Dendritic cell treated with granulocyte-macrophage colony-stimulating factor and Interleukin-4, amounts not matched to agents 40 ng/mL and 50 ng/mL, for 4 days (primary cell): ENCODE measurements around the gene ST6GAL2.

Experiments
- H3K27ac Mint-ChIP-seq: one replicate; pipeline ENCODE4 v1.8.0; 2022; ENCODE audit warnings: mild to moderate bottlenecking, mixed read lengths
- H3K27me3 Mint-ChIP-seq: one replicate; pipeline ENCODE4 v1.8.0; 2022; ENCODE audit warnings: mild to moderate bottlenecking, mixed read lengths
- H3K36me3 Mint-ChIP-seq: one replicate; pipeline ENCODE4 v1.8.0; 2022; ENCODE audit warnings: low read depth, mixed read lengths
- H3K4me1 Mint-ChIP-seq: one replicate; pipeline ENCODE4 v1.8.0; 2022; ENCODE audit warnings: low read depth, mixed read lengths
- H3K4me3 Mint-ChIP-seq: one replicate; pipeline ENCODE4 v1.8.0; 2022; ENCODE audit warnings: mild to moderate bottlenecking, moderate library complexity, mixed read lengths
- H3K9me3 Mint-ChIP-seq: one replicate; pipeline ENCODE4 v1.8.0; 2022; ENCODE audit warnings: mixed read lengths
- intact Hi-C: fragments of 100-400 bp; cut with micrococcal nuclease; formaldehyde crosslinking; loops from one replicate; pipeline ENCODE4 v1.15.0; 2022

The ST6GAL2 gene

DNA sequence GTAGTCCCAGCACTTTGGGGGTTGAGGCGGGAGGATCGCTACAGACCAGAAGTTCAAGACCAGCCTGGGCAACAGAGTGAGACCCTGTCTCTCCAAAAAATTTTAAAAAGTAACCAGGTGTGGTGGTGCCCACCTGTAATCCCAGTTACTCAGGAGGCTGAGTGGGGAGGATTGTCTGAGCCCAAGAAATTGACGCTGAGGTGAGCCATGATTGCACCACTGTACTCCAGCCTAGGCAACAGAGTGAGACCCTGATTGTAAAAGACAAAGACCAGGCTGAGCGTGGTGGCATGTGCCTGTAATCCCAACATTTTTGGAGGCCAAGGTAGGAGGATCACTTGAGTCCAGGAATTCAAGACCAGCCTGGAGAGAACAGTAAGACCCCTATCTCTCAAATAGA, 7.8 kb downstream of the ST6GAL2 start:
- H3K4me1 Mint-ChIP-seq = no peaks in the 10 kb centered on the region
- H3K4me3 Mint-ChIP-seq = no peak overlapping the region
- H3K27ac Mint-ChIP-seq = no peak overlapping the region
- H3K36me3 Mint-ChIP-seq = no peaks in the 10 kb centered on the region
- peaks cover 8% of the 10 kb centered on the region for H3K27me3 Mint-ChIP-seq
- intact Hi-C loops = no loop called here
- no peaks in the 10 kb centered on the region for H3K9me3 Mint-ChIP-seq

GRCh38 chr2:106876699-106877098, 9.3 kb downstream of the ST6GAL2 start:
- no peaks in the 10 kb centered on the region for H3K9me3 Mint-ChIP-seq
- H3K4me1 Mint-ChIP-seq = no peaks in the 10 kb centered on the region
- H3K4me3 Mint-ChIP-seq = no peak overlapping the region
- peaks cover 4% of the 10 kb centered on the region for H3K27me3 Mint-ChIP-seq
- intact Hi-C loops = no loop called here
- H3K27ac Mint-ChIP-seq = no peak overlapping the region
- H3K36me3 Mint-ChIP-seq = no peaks in the 10 kb centered on the region

DNA sequence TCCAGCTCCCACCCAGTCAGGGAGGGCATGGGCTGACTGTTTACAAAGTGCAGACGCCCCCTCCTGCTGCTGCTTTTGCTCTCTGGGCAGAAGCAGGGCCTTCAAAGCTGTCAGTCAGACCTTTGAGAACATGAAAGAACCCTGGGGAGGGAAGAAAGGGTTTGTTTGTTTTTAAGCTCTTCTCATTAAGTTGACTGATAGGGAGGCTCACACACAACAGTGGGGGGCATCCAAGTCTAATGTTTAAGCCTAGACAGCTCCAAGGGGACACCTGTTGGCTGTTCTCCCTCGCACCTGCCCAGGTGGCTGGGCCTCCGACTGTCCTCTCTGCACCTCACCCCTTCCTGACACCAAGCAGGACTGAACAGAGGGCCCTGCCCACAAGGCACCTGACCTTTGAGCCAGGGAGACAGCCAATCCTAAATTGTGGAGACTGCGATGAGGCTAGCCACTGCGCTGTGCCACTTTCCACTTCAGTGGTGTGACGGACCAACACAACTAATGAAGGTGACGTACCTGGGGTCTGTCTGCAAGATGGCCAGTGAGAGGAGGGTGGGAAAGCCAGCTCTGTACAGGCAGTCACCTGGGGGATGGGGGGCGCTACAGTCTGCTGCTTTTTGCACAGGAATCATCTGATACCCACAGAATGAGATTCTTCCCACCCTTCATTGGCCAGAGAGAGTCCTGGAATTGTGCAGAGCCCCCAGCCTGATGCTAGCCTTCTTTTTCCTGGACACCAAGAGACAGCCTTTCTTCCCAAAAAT, 16.3 kb downstream of the ST6GAL2 start:
- no peak overlapping the region for H3K4me3 Mint-ChIP-seq
- intact Hi-C loops = no loop called here
- H3K27me3 Mint-ChIP-seq = peaks cover 2% of the 10 kb centered on the region
- no peak overlapping the region for H3K27ac Mint-ChIP-seq
- no peaks in the 10 kb centered on the region for H3K9me3 Mint-ChIP-seq
- H3K4me1 Mint-ChIP-seq = no peaks in the 10 kb centered on the region
- H3K36me3 Mint-ChIP-seq = no peaks in the 10 kb centered on the region

DNA sequence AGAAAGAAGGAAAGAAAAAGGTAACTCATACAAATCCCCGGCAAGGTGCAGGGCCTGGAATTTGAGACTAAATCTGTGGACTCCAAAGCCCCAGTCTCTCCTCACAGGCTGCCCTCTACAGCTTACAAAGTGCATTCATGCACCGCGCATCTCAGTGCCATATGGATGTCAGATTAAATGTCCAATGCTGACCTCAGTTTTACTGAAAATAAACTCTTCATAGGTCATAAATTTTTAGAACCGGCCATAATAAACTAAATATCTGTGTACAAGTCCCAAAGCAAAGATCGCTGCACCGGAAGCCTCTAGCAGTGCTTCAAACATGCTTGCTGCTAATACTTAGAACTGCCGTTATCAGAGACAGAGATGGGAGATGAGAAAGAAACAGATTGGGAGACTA, 17.7 kb downstream of the ST6GAL2 start:
- H3K9me3 Mint-ChIP-seq = no peaks in the 10 kb centered on the region
- H3K36me3 Mint-ChIP-seq = no peaks in the 10 kb centered on the region
- intact Hi-C loops = no loop called here
- no peak overlapping the region for H3K27ac Mint-ChIP-seq
- H3K4me1 Mint-ChIP-seq = no peaks in the 10 kb centered on the region
- no peak overlapping the region for H3K4me3 Mint-ChIP-seq
- H3K27me3 Mint-ChIP-seq = no peaks in the 10 kb centered on the region

GRCh38 chr2:106867196-106867953, 18.6 kb downstream of the ST6GAL2 start:
- Mint-ChIP-seq H3K27me3 (no peaks in the 10 kb centered on the region), H3K27ac (no peak overlapping the region), H3K4me3 (no peak overlapping the region), H3K9me3 (no peaks in the 10 kb centered on the region), H3K4me1 (no peaks in the 10 kb centered on the region), H3K36me3 (no peaks in the 10 kb centered on the region)
- intact Hi-C loops = no loop called here

DNA sequence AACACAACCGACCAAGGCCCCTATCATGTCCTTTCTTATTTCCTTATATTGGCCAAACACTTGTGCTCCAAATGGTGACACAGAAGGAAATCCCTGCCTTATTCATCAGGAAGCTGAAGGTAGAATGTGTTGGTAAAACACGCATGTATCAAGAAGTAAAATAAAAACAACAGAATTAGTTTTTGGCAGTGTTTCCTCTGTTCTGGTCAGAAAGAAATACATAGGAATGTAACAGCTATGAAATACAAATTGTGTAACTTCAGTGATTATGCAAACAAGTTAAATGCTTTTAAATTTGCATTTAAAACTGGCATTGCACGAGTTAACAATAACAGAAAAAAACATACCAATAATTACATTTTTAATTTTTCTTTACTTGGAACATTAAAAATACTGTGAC, 19.3 kb downstream of the ST6GAL2 start:
- Mint-ChIP-seq H3K27me3 (no peaks in the 10 kb centered on the region), H3K4me1 (no peaks in the 10 kb centered on the region), H3K27ac (no peak overlapping the region), H3K4me3 (no peak overlapping the region), H3K9me3 (no peaks in the 10 kb centered on the region), H3K36me3 (no peaks in the 10 kb centered on the region)
- intact Hi-C loops = no loop called here

DNA sequence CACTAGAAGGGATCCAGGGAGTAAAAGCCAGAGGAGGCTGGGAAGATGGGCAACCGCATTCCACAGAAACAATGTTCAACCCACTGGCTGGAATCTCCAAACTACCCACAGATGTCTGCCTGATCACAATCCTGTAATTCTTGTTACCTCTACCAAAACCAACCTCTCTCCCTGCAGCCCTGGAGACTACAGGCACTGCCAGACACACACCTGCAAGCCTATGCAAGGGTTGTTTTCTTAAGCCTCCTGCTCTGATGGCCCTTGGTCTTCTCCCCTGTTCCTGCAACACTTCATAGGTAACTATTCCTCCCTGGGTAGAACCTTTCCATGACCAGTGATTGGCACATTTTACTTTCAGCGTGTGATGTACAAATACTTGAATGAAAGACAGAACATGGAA, 21.9 kb downstream of the ST6GAL2 start:
- Mint-ChIP-seq H3K27me3 (no peaks in the 10 kb centered on the region), H3K4me3 (no peak overlapping the region), H3K9me3 (peaks cover 12% of the 10 kb centered on the region), H3K27ac (no peak overlapping the region), H3K36me3 (no peaks in the 10 kb centered on the region), H3K4me1 (no peaks in the 10 kb centered on the region)
- intact Hi-C loops = no loop called here

DNA sequence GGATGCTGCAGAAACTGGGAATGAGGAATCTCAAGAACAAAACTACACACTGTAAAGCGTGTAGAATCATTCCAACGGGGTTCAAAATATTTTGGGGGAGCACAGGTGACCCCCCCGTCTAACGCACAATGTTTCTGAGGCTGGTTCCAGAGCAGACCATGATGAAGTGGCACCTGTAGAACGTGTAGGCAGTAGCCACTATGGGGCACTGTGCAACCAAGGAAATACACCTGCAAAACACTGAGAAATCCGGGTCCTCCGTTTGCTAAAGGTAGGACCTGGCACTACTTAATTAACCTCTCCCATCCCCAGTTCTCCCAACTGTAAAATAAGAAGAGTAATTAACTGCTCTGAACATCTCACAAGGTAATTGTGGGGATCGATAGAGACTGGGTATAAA, 22.6 kb downstream of the ST6GAL2 start:
- H3K36me3 Mint-ChIP-seq = no peaks in the 10 kb centered on the region
- peaks cover 19% of the 10 kb centered on the region for H3K9me3 Mint-ChIP-seq
- H3K27ac Mint-ChIP-seq = no peak overlapping the region
- H3K27me3 Mint-ChIP-seq = no peaks in the 10 kb centered on the region
- intact Hi-C loops = no loop called here
- H3K4me1 Mint-ChIP-seq = no peaks in the 10 kb centered on the region
- no peak overlapping the region for H3K4me3 Mint-ChIP-seq

DNA sequence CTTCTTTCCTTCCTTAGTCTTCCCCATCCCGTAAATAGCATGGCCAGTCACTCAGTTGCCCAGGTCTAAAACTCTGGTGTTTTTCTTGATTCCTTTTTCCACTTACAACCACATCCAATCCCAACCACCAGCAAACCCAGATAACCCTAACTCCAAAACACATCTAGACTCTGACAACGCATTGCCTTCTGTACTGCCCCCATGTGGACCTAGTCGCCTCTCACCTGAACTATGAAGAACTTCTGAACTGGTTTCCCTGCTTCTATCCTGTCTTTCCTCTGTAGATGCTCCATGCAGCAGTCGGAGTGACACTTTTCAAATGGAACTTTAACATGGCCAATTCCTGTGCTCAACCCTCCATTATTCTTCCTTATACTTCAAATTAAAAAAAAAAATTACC, 26.5 kb downstream of the ST6GAL2 start:
- intact Hi-C loops = no loop called here
- H3K4me1 Mint-ChIP-seq = no peaks in the 10 kb centered on the region
- no peak overlapping the region for H3K4me3 Mint-ChIP-seq

GRCh38 chr2:106858810-106859209, 27.2 kb downstream of the ST6GAL2 start:
- Mint-ChIP-seq H3K27ac (no peak overlapping the region), H3K4me1 (no peaks in the 10 kb centered on the region), H3K4me3 (no peak overlapping the region), H3K27me3 (no peaks in the 10 kb centered on the region), H3K36me3 (no peaks in the 10 kb centered on the region), H3K9me3 (peaks cover 24% of the 10 kb centered on the region)
- intact Hi-C loops = no loop called here

More for the DNA sequence above, 26.5 kb downstream of the ST6GAL2 start:
- peaks cover 24% of the 10 kb centered on the region for H3K9me3 Mint-ChIP-seq
- no peak overlapping the region for H3K27ac Mint-ChIP-seq
- H3K36me3 Mint-ChIP-seq = no peaks in the 10 kb centered on the region
- no peaks in the 10 kb centered on the region for H3K27me3 Mint-ChIP-seq

- H3K9me3 Mint-ChIP-seq = peaks cover 24% of the 10 kb centered on the region
- no peaks in the 10 kb centered on the region for H3K36me3 Mint-ChIP-seq
- no peaks in the 10 kb centered on the region for H3K27me3 Mint-ChIP-seq
- H3K4me3 Mint-ChIP-seq = no peak overlapping the region
- H3K4me1 Mint-ChIP-seq = no peaks in the 10 kb centered on the region
- intact Hi-C loops = no loop called here
- H3K27ac Mint-ChIP-seq = no peak overlapping the region
Observed at GRCh38 chr2:106857882-106858478, 28.0 kb downstream of the ST6GAL2 start.

DNA sequence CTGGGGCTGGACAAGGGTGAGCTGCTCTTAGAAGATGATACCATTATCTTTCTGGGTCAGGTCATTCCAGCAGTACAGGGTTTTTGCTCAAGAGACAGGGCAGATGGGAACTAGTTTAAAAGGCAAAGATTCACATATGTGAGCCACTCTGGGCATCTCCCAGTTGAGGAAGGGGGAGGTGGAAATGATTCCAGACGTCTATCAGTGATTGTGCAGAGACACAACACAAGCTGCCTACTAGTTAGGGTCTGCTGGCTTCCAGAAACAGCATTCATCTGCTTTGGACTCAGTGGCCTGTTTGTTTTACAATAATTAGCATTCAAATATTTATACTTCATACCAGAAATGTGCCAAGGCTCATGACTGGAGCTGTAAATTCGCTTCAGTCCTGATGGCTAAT, 32.3 kb downstream of the ST6GAL2 start:
- H3K36me3 Mint-ChIP-seq = no peaks in the 10 kb centered on the region
- H3K4me1 Mint-ChIP-seq = no peaks in the 10 kb centered on the region
- H3K27me3 Mint-ChIP-seq = no peaks in the 10 kb centered on the region
- no peak overlapping the region for H3K4me3 Mint-ChIP-seq
- H3K27ac Mint-ChIP-seq = no peak overlapping the region
- H3K9me3 Mint-ChIP-seq = peaks cover 8% of the 10 kb centered on the region
- intact Hi-C loops = no loop called here

GRCh38 chr2:106851881-106852501, 34.0 kb downstream of the ST6GAL2 start:
- Mint-ChIP-seq H3K27me3 (no peaks in the 10 kb centered on the region), H3K9me3 (no peaks in the 10 kb centered on the region), H3K27ac (no peak overlapping the region), H3K4me3 (no peak overlapping the region), H3K36me3 (no peaks in the 10 kb centered on the region), H3K4me1 (no peaks in the 10 kb centered on the region)
- intact Hi-C loops = no loop called here
